HG02973 (cell line): Measurements from ENCODE around the gene EML3.
"Not testable (repeated sequence)": the region's sequence is repeated elsewhere in the genome, so short reads cannot be mapped to it uniquely, and the experiment has no call there.

Experiments used
- ATAC-seq: cut with Tn5 transposase; IDR thresholded peaks from one replicate; pipeline ENCODE4 v1.9.1; 2021; ENCODE audit warnings: moderate library complexity; ENCODE audit not compliant: unreplicated experiment

The EML3 gene

GRCh38 chr11:62573592-62574362 is 38.8 kb downstream of the EML3 start, which contains the start of gene EEF1G:
TSS of gene EEF1G (minus strand) at chr11:62573891. CDS start at chr11:62573842, 49 bp downstream.
- peak; percentile 76 for ATAC-seq

GRCh38 chr11:62573006-62573591 is 39.5 kb downstream of the EML3 start:
- no peak for ATAC-seq

- no peak for ATAC-seq
Observed at GRCh38 chr11:62572431-62572830, 40.1 kb downstream of the EML3 start.

- ATAC-seq = not testable (repeated sequence)
Observed at GRCh38 chr11:62571493-62571892, 41.1 kb downstream of the EML3 start.

GRCh38 chr11:62570903-62571302 is 41.7 kb downstream of the EML3 start:
- not testable (repeated sequence) for ATAC-seq

- ATAC-seq = no peak
Observed at GRCh38 chr11:62569611-62570010, 43.0 kb downstream of the EML3 start.

GRCh38 chr11:62567018-62567633 is 45.4 kb downstream of the EML3 start:
- ATAC-seq = no peak

- ATAC-seq = no peak
Observed at GRCh38 chr11:62566247-62566646, 46.3 kb downstream of the EML3 start.

- no peak for ATAC-seq
Observed at GRCh38 chr11:62565100-62565802, 47.3 kb downstream of the EML3 start.

- not testable (repeated sequence) for ATAC-seq
Observed at GRCh38 chr11:62561677-62562230, 50.8 kb downstream of the EML3 start.

GRCh38 chr11:62560566-62561103 is 51.9 kb downstream of the EML3 start:
- ATAC-seq = no peak

GRCh38 chr11:62559626-62560025 is 52.9 kb downstream of the EML3 start:
- not testable (repeated sequence) for ATAC-seq

GRCh38 chr11:62559204-62559603 is 53.4 kb downstream of the EML3 start:
- ATAC-seq = no peak

- ATAC-seq = no peak
Observed at GRCh38 chr11:62558669-62559068, 53.9 kb downstream of the EML3 start.

GRCh38 chr11:62556875-62557631 is 55.5 kb downstream of the EML3 start:
- ATAC-seq = no peak

- no peak for ATAC-seq
Observed at GRCh38 chr11:62556108-62556874, 56.3 kb downstream of the EML3 start.

- ATAC-seq = peak; percentile 31
Observed at GRCh38 chr11:62555464-62556107, 57.0 kb downstream of the EML3 start.

- no peak for ATAC-seq
Observed at GRCh38 chr11:62554387-62555167, 58.0 kb downstream of the EML3 start.
